Activated CD8-positive, alpha-beta memory T cell treated with anti-CD3 and anti-CD28 coated beads for 24 hours (primary cell): ENCODE data around the gene WDR93.
"Not testable (repeated sequence)": the region's sequence is repeated elsewhere in the genome, so short reads cannot be mapped to it uniquely, and the experiment has no call there.

Experiments used
- DNase-seq: peaks from one replicate; pipeline ENCODE4 v3.0.0-alpha.2; 2020

Gene WDR93

GRCh38 chr15:89664441-89665350 lies 25.9 kb upstream of the WDR93 start:
- DNase-seq: no peak

- no peak for DNase-seq
Measured at GRCh38 chr15:89665449-89666181, 25.0 kb upstream of the WDR93 start.

- no peak for DNase-seq
Measured at GRCh38 chr15:89666184-89666857, 24.3 kb upstream of the WDR93 start.

- no peak for DNase-seq
Measured at GRCh38 chr15:89666858-89667705, 23.5 kb upstream of the WDR93 start.

GRCh38 chr15:89667706-89667960 lies 23.0 kb upstream of the WDR93 start:
- no peak for DNase-seq

- no peak for DNase-seq
Measured at GRCh38 chr15:89668171-89668570, 22.4 kb upstream of the WDR93 start.

GRCh38 chr15:89669309-89669865 lies 21.2 kb upstream of the WDR93 start:
- DNase-seq: no peak

GRCh38 chr15:89669941-89670340 lies 20.7 kb upstream of the WDR93 start:
- no peak for DNase-seq

GRCh38 chr15:89670971-89671560 lies 19.5 kb upstream of the WDR93 start:
- no peak for DNase-seq

- no peak for DNase-seq
Measured at GRCh38 chr15:89671687-89672086, 18.9 kb upstream of the WDR93 start.

GRCh38 chr15:89672221-89673164 lies 18.1 kb upstream of the WDR93 start:
- DNase-seq: no peak

GRCh38 chr15:89673165-89673512 lies 17.5 kb upstream of the WDR93 start:
- no peak for DNase-seq

- no peak for DNase-seq
Measured at GRCh38 chr15:89674526-89674925, 16.1 kb upstream of the WDR93 start.

- no peak for DNase-seq
Measured at GRCh38 chr15:89675606-89676005, 15.0 kb upstream of the WDR93 start.

GRCh38 chr15:89677381-89677780 lies 13.2 kb upstream of the WDR93 start:
- DNase-seq: no peak

- DNase-seq: no peak
Measured at GRCh38 chr15:89679212-89679611, 11.4 kb upstream of the WDR93 start, which contains the start of gene PLIN1. Gene PLIN1, minus strand, starts transcription at chr15:89679367. Its CDS starts 1,878 bp downstream, at chr15:89677489.

- DNase-seq: no peak
Measured at GRCh38 chr15:89680282-89680873, 10.2 kb upstream of the WDR93 start.

GRCh38 chr15:89681146-89681545 lies 9.5 kb upstream of the WDR93 start:
- DNase-seq: no peak

GRCh38 chr15:89685995-89686394 lies 4.6 kb upstream of the WDR93 start:
- DNase-seq: no peak

GRCh38 chr15:89686522-89686921 lies 4.1 kb upstream of the WDR93 start:
- no peak for DNase-seq

- DNase-seq: not testable (repeated sequence)
Measured at GRCh38 chr15:89689930-89690275, 708 bp upstream of the WDR93 start.
